NB4 (cell line): ENCODE results near the gene FAM98B.
"Not testable (repeated sequence)": the region's sequence is repeated elsewhere in the genome, so short reads cannot be mapped to it uniquely, and the experiment has no call there.

Experiments used
- DNase-seq: peaks from one replicate; pipeline ENCODE4 v3.0.0; 2010; ENCODE audit warnings: low read depth
- H3K4me3 ChIP-seq: one replicate; pipeline ENCODE4 v1.5.1; 2011; ENCODE audit warnings: mild to moderate bottlenecking, low read depth, low read length, moderate library complexity
- CTCF ChIP-seq: IDR thresholded peaks from one replicate; pipeline ENCODE4 v1.5.1; 2012; ENCODE audit warnings: low read depth, low read length
- MAX ChIP-seq: IDR thresholded peaks from 2 replicates; pipeline ENCODE4 v1.6.1; 2011; ENCODE audit warnings: low read depth, low read length
- MYC ChIP-seq: IDR thresholded peaks from 2 replicates; pipeline ENCODE4 v1.6.1; 2011; ENCODE audit warnings: low read depth, low read length
- POLR2A ChIP-seq: IDR thresholded peaks from 2 replicates; pipeline ENCODE4 v1.6.1; 2011; ENCODE audit warnings: mild to moderate bottlenecking; ENCODE audit not compliant: insufficient read length; ENCODE audit errors: extremely low read depth

FAM98B gene

GRCh38 chr15:38430106-38430760, 23.7 kb upstream of the FAM98B start:
- TF ChIP-seq MYC (no peak), CTCF (no peak), POLR2A (no peak)
- no peak overlapping the region for H3K4me3 ChIP-seq
- no peak for DNase-seq

GRCh38 chr15:38436993-38437392, 16.9 kb upstream of the FAM98B start:
- H3K4me3 ChIP-seq: no peak overlapping the region
- TF ChIP-seq MYC (no peak), CTCF (no peak), MAX (no peak), POLR2A (no peak)
- no peak for DNase-seq

- H3K4me3 ChIP-seq, DNase-seq: not testable (repeated sequence)
These were observed 16.3 kb upstream of the FAM98B start for GRCh38 chr15:38437603-38438002.

GRCh38 chr15:38438031-38438986, 15.6 kb upstream of the FAM98B start:
- no peak for TF ChIP-seq CTCF
- no peak for TF ChIP-seq MYC
- no peak for TF ChIP-seq MAX
- no peak for TF ChIP-seq POLR2A
- H3K4me3 ChIP-seq: no peak overlapping the region
- DNase-seq: no peak

GRCh38 chr15:38440353-38441129, 13.4 kb upstream of the FAM98B start:
- TF ChIP-seq POLR2A: no peak
- TF ChIP-seq MYC: peak; percentile 52
- peak; percentile 53 for TF ChIP-seq MAX
- peak; percentile 87 for TF ChIP-seq CTCF
- DNase-seq: peak; percentile 70
- H3K4me3 ChIP-seq: no peak overlapping the region

GRCh38 chr15:38441130-38441519, 12.8 kb upstream of the FAM98B start:
- DNase-seq: no peak
- TF ChIP-seq POLR2A (no peak), MYC (no peak), CTCF (no peak), MAX (no peak)
- no peak overlapping the region for H3K4me3 ChIP-seq
